A673 (cell line): Measurements from ENCODE around the gene ATRX. TPM values are rescaled to one million over a fixed set of nuclear protein-coding genes. Genes with fewer than 3 reads are reported as not detected.

ENCODE experiments used
- BruUV-seq: library from RNA; stranded (reverse); fragments of 400-500 nt; replicated peaks from 2 replicates; lab custom pipeline; 2021; lab: Mats Ljungman, UMichigan
- CTCF ChIA-PET: fragments of 300-600 bp; sonication (Branson Sonifier 250); formaldehyde crosslinking; loops from one replicate; lab custom pipeline; 2022; ENCODE audit warnings: antibody characterized with exemption; lab: Charles Lee
- POLR2A ChIA-PET: fragments of 300-600 bp; sonication (Branson Sonifier 250); formaldehyde crosslinking; loops from one replicate; lab custom pipeline; 2022; ENCODE audit warnings: antibody characterized with exemption; ENCODE audit not compliant: low non-redundant PET; lab: Charles Lee
- DNase-seq: peaks from one replicate; pipeline ENCODE4 v3.0.0-alpha.2; 2015; ENCODE audit warnings: low spot score
- H3K27ac ChIP-seq: fragments of 200-600 bp; sonication (generic); 2 replicates; pipeline ENCODE4 v1.5.1; 2016; ENCODE audit warnings: mixed run types, low read depth, mild to moderate bottlenecking, mixed read lengths, antibody characterized with exemption, low read length; ENCODE audit not compliant: poor library complexity, severe bottlenecking
- H3K27me3 ChIP-seq: fragments of 200-600 bp; sonication (generic); replicated peaks from 2 replicates; pipeline ENCODE4 v1.6.1; 2017; ENCODE audit warnings: mixed run types, low read depth, mild to moderate bottlenecking, mixed read lengths, antibody characterized with exemption, low read length; ENCODE audit not compliant: insufficient read depth, poor library complexity
- H3K36me3 ChIP-seq: fragments of 200-600 bp; sonication (generic); 2 replicates; pipeline ENCODE4 v1.6.1; 2016; ENCODE audit warnings: mixed run types, mild to moderate bottlenecking, mixed read lengths, antibody characterized with exemption, low read length; ENCODE audit not compliant: insufficient read depth, poor library complexity, severe bottlenecking
- H3K4me1 ChIP-seq: fragments of 200-600 bp; sonication (generic); 2 replicates; pipeline ENCODE4 v1.6.1; 2017; ENCODE audit warnings: mixed run types, mild to moderate bottlenecking, mixed read lengths, antibody characterized with exemption, low read length; ENCODE audit not compliant: insufficient read depth, poor library complexity, severe bottlenecking
- H3K4me3 ChIP-seq: fragments of 200-600 bp; sonication (generic); 2 replicates; pipeline ENCODE4 v1.5.1; 2016; ENCODE audit warnings: low read depth, mixed run types, mild to moderate bottlenecking, mixed read lengths, low read length; ENCODE audit not compliant: poor library complexity, severe bottlenecking
- H3K9me3 ChIP-seq: fragments of 200-600 bp; sonication (generic); 2 replicates; pipeline ENCODE4 v1.6.1; 2016; ENCODE audit warnings: mixed run types, low read depth, mild to moderate bottlenecking, mixed read lengths, antibody characterized with exemption, low read length; ENCODE audit not compliant: poor library complexity, severe bottlenecking
- CTCF ChIP-seq: fragments of 300-800, 200-600 bp; sonication (generic); conservative IDR thresholded peaks from 2 replicates; pipeline ENCODE4 v1.5.1; 2017; ENCODE audit warnings: low read depth, mild to moderate bottlenecking, antibody characterized with exemption, low read length, moderate library complexity, mixed read lengths
- EZH2 ChIP-seq: fragments of 200-600 bp; sonication (generic); IDR thresholded peaks from 2 replicates; pipeline ENCODE4 v1.6.1; 2017; ENCODE audit warnings: borderline replicate concordance, low read depth, mild to moderate bottlenecking, mixed read lengths, antibody characterized with exemption, low read length; ENCODE audit not compliant: poor library complexity, severe bottlenecking
- intact Hi-C: fragments of 100-400 bp; cut with micrococcal nuclease; formaldehyde crosslinking; loops from one replicate; pipeline ENCODE4 v1.10.0; 2022; ENCODE audit not compliant: unreplicated experiment
- total RNA-seq: library from RNA; stranded (reverse); gene quantifications from 2 replicates; pipeline ENCODE4 v1.2.3, GENCODE V29; 2021

The ATRX gene
- total RNA-seq, 1 experiment from 2014 or later = 101 TPM

DNA sequence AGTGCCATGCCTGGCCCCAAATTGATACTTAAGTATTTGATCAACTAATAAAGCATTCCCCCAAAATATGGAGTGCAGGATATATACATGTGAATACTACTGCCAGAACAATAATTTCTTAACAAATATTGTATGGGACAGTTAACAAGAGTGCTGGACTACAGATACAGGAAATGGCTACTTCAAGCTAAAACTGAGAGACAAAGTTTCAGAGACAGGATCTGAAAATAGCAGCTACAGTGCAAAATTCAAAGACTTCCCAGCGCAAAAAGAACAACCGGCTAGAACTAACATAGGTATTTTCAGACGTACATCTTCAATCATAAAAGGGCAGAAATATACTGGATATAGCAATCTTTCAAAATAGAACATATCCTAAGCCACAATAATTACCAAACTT, 6.3 kb downstream of the ATRX start:
- ChIA-PET CTCF (no interaction called here), POLR2A (no interaction called here)
- BruUV-seq = no TSS peak
- intact Hi-C loops = loop anchor here (10.0 kb wide), 1 partner anchor 115 kb away; the partner anchor contains the start of genes COX7B and MAGT1
- Histone ChIP-seq H3K4me3 (no peak overlapping the region), H3K27me3 (no peaks in the 10 kb centered on the region), H3K36me3 (no peaks in the 10 kb centered on the region), H3K27ac (no peak overlapping the region), H3K4me1 (no peaks in the 10 kb centered on the region), H3K9me3 (no peaks in the 10 kb centered on the region)
- no peak for DNase-seq
- TF ChIP-seq EZH2 (no peak), CTCF (no peak)

DNA sequence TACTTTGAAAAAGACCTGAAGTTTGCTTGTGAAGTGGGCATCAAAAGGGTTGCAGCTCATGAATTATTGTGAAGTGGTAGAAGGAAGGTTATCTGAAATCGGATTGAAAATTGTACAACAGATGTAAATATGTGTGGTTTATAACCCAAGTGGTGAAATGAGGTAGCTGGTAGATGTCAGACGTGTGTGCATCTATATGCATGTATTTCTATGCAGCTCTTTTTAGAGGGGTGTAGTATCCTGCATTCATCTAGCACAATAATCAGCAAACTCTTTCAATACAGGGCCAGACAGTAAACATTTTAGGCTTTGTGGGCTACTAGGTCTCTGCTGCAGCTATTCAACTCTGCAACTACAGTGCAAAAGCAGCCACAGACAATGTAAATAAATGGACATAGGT, 9.4 kb downstream of the ATRX start:
- Histone ChIP-seq H3K36me3 (no peaks in the 10 kb centered on the region), H3K9me3 (no peaks in the 10 kb centered on the region), H3K27ac (no peak overlapping the region), H3K27me3 (no peaks in the 10 kb centered on the region), H3K4me1 (no peaks in the 10 kb centered on the region), H3K4me3 (no peak overlapping the region)
- ChIA-PET POLR2A (no interaction called here), CTCF (no interaction called here)
- BruUV-seq = TSS peak; percentile 2
- no peak for DNase-seq
- TF ChIP-seq EZH2 = no peak
- TF ChIP-seq CTCF = no peak
- intact Hi-C loops = no loop called here

DNA sequence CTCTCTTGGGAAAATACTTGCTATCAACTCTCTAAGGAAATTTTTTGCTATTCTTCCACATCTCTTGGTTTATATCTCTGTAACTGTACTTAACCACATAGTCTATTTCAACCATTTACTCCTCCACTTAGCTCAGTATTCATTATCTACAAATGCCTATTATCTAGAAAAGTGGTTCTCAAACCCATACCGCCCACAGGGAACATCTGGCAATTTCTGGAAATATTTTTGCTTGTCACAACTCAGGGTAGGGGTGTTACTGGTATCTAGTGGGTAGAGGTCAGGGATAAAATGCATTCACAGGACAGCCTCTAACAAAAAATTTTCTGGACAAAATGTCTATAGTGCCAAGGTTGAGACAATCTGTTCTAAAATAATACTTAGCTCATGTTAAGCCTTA, 14.4 kb downstream of the ATRX start:
- H3K4me1 ChIP-seq = no peaks in the 10 kb centered on the region
- BruUV-seq = no TSS peak
- H3K9me3 ChIP-seq = no peaks in the 10 kb centered on the region
- no peak overlapping the region for H3K27ac ChIP-seq
- intact Hi-C loops = no loop called here
- H3K36me3 ChIP-seq = no peaks in the 10 kb centered on the region
- H3K4me3 ChIP-seq = no peak overlapping the region
- CTCF ChIA-PET = no interaction called here
- POLR2A ChIA-PET = no interaction called here
- no peaks in the 10 kb centered on the region for H3K27me3 ChIP-seq
- no peak for TF ChIP-seq EZH2
- no peak for TF ChIP-seq CTCF
- no peak for DNase-seq
